HG02852 (cell line): ENCODE results near the gene HDHD3.
"Not testable (repeated sequence)": the region's sequence is repeated elsewhere in the genome, so short reads cannot be mapped to it uniquely, and the experiment has no call there.

Source experiments
- ATAC-seq: cut with Tn5 transposase; IDR thresholded peaks from one replicate; pipeline ENCODE4 v1.9.1; 2021; ENCODE audit warnings: mild to moderate bottlenecking, moderate library complexity; ENCODE audit not compliant: unreplicated experiment

The HDHD3 gene

GRCh38 chr9:113368348-113368981 is 8.3 kb downstream of the HDHD3 start:
- no peak for ATAC-seq

GRCh38 chr9:113365652-113366051 is 11.1 kb downstream of the HDHD3 start:
- not testable (repeated sequence) for ATAC-seq

GRCh38 chr9:113364951-113365350 is 11.8 kb downstream of the HDHD3 start:
- no peak for ATAC-seq

GRCh38 chr9:113363336-113363735 is 13.4 kb downstream of the HDHD3 start:
- no peak for ATAC-seq

GRCh38 chr9:113361304-113362018 is 15.3 kb downstream of the HDHD3 start:
- no peak for ATAC-seq

- ATAC-seq: no peak
Observed at GRCh38 chr9:113360242-113360842, 16.4 kb downstream of the HDHD3 start.

GRCh38 chr9:113359385-113359784 is 17.4 kb downstream of the HDHD3 start:
- no peak for ATAC-seq

- no peak for ATAC-seq
Observed at GRCh38 chr9:113356686-113357292, 20.0 kb downstream of the HDHD3 start.

GRCh38 chr9:113355040-113355596 is 21.7 kb downstream of the HDHD3 start:
- ATAC-seq: no peak

GRCh38 chr9:113352411-113352810 is 24.4 kb downstream of the HDHD3 start:
- no peak for ATAC-seq

- no peak for ATAC-seq
Observed at GRCh38 chr9:113352006-113352405, 24.8 kb downstream of the HDHD3 start.

- peak; percentile 42 for ATAC-seq
Observed at GRCh38 chr9:113350937-113351336, 25.8 kb downstream of the HDHD3 start.

GRCh38 chr9:113350107-113350661 is 26.6 kb downstream of the HDHD3 start:
- peak; percentile 16 for ATAC-seq

- ATAC-seq: peak; percentile 46
Observed at GRCh38 chr9:113349445-113350094, 27.2 kb downstream of the HDHD3 start, which contains the start of gene BSPRY. Gene BSPRY (plus strand): TSS chr9:113349541. CDS start chr9:113349580, 39 bp downstream.

- ATAC-seq: no peak
Observed at GRCh38 chr9:113349066-113349444, 27.7 kb downstream of the HDHD3 start.

GRCh38 chr9:113348437-113348836 is 28.3 kb downstream of the HDHD3 start:
- no peak for ATAC-seq

GRCh38 chr9:113345671-113346070 is 31.1 kb downstream of the HDHD3 start:
- no peak for ATAC-seq

GRCh38 chr9:113345190-113345589 is 31.6 kb downstream of the HDHD3 start:
- no peak for ATAC-seq

GRCh38 chr9:113343732-113344231 is 33.0 kb downstream of the HDHD3 start:
- ATAC-seq: no peak

- ATAC-seq: no peak
Observed at GRCh38 chr9:113341712-113342410, 34.9 kb downstream of the HDHD3 start.
